ENCODE data around the gene MEG3. TPM values are rescaled to one million over a fixed set of nuclear protein-coding genes. Genes with fewer than 3 reads are reported as not detected.

MEG3 gene
- total RNA-seq, 1 experiment from 2014 or later, result not detected

DNA sequence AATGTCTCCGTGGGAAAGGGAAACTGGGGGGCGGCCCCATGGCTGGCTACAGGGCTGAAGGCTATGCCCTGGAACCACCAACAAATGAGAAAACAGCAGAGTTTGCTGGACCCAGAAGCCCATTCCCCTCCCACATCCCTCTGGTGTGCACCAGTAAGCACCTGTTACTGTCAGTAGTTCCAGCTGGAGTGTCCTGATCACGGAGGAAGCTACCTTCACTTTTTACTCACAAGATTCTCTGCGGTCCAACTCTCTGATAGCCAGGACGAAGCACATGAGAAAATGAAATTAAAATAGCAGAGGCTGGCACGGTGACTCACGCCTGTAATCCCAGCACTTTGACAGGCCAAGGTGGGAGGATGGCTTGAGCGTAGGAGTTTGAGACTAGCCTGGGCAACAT, 22.7 kb upstream of the MEG3 start:
- CTCF ChIA-PET, result no interaction called here
- no TSS peak for BruUV-seq (replicated peaks)
- intact Hi-C loops (cut with micrococcal nuclease; ENCODE audit: unreplicated experiment), result no loop called here

DNA sequence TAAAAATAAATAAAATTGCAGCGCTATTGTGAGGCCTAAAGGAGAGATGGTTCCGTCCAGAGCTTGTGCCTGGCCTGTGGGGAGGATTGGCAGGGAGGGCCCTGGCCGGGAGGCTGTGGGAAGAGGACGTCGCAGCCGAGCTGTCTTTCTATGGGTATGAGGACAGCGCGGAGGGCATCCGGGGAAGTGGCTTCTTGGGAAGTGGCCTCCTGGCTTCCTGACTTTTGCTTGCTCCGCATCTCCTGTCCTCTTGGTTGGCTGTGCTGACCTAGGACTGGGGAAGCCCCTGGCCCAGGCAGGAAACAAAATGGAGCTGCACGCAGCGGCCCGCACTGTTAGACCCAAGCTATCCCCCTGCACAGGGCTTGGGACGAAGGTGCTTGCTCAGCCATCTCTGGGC, 22.2 kb upstream of the MEG3 start:
- DNase-seq, result no peak
- no TSS peak for BruUV-seq (replicated peaks)
- TF ChIP-seq, protein P1, sequence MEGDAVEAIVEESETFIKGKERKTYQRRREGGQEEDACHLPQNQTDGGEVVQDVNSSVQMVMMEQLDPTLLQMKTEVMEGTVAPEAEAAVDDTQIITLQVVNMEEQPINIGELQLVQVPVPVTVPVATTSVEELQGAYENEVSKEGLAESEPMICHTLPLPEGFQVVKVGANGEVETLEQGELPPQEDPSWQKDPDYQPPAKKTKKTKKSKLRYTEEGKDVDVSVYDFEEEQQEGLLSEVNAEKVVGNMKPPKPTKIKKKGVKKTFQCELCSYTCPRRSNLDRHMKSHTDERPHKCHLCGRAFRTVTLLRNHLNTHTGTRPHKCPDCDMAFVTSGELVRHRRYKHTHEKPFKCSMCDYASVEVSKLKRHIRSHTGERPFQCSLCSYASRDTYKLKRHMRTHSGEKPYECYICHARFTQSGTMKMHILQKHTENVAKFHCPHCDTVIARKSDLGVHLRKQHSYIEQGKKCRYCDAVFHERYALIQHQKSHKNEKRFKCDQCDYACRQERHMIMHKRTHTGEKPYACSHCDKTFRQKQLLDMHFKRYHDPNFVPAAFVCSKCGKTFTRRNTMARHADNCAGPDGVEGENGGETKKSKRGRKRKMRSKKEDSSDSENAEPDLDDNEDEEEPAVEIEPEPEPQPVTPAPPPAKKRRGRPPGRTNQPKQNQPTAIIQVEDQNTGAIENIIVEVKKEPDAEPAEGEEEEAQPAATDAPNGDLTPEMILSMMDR (IDR thresholded peaks at IDR 0.05; ENCODE audit: unreplicated experiment), result no peak
- intact Hi-C loops (cut with micrococcal nuclease; ENCODE audit: unreplicated experiment), result no loop called here
- peaks cover 2% of the 10 kb centered on the region for H3K9me3 Mint-ChIP-seq (ENCODE audit: low read depth, unreplicated experiment)
- no peak overlapping the region for H3K4me3 Mint-ChIP-seq (ENCODE audit: low read depth, unreplicated experiment)
- no peak overlapping the region for H3K27ac Mint-ChIP-seq (ENCODE audit: unreplicated experiment)
- no peaks in the 10 kb centered on the region for H3K36me3 Mint-ChIP-seq (ENCODE audit: insufficient read depth, unreplicated experiment)
- H3K4me1 Mint-ChIP-seq (ENCODE audit: low read depth, unreplicated experiment), result no peaks in the 10 kb centered on the region
- H3K27me3 Mint-ChIP-seq (ENCODE audit: unreplicated experiment), result peaks cover 57% of the 10 kb centered on the region
- CTCF ChIA-PET, result no interaction called here

More for the DNA sequence above, 22.7 kb upstream of the MEG3 start:
- Mint-ChIP-seq H3K27ac (ENCODE audit: unreplicated experiment) (no peak overlapping the region), H3K4me3 (ENCODE audit: low read depth, unreplicated experiment) (no peak overlapping the region), H3K36me3 (ENCODE audit: insufficient read depth, unreplicated experiment) (no peaks in the 10 kb centered on the region), H3K27me3 (ENCODE audit: unreplicated experiment) (peaks cover 57% of the 10 kb centered on the region), H3K4me1 (ENCODE audit: low read depth, unreplicated experiment) (no peaks in the 10 kb centered on the region), H3K9me3 (ENCODE audit: low read depth, unreplicated experiment) (no peaks in the 10 kb centered on the region)
- no peak for DNase-seq
- TF ChIP-seq, protein P1 (IDR thresholded peaks at IDR 0.05; ENCODE audit: unreplicated experiment), result no peak

DNA sequence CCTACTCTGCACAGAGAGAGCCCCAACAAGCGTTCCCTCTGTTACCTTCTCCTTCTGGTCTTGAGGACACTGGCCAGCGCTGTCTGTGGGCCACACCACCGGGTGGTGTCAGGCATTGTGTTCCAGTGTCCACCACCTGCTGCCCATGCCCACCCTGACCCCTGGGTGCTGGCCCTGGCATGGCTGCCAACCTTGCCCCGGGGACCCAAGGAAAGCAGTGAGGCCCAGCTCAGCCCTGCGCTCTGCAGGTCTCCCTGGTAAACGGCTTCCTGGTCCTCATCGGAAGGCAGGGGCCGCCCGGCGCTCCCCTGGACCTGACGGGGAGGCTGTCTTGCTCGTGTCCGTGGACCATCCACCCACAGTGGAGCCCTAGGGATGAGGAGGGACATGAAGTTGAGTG, 21.8 kb upstream of the MEG3 start:
- intact Hi-C loops (cut with micrococcal nuclease; ENCODE audit: unreplicated experiment), result no loop called here

DNA sequence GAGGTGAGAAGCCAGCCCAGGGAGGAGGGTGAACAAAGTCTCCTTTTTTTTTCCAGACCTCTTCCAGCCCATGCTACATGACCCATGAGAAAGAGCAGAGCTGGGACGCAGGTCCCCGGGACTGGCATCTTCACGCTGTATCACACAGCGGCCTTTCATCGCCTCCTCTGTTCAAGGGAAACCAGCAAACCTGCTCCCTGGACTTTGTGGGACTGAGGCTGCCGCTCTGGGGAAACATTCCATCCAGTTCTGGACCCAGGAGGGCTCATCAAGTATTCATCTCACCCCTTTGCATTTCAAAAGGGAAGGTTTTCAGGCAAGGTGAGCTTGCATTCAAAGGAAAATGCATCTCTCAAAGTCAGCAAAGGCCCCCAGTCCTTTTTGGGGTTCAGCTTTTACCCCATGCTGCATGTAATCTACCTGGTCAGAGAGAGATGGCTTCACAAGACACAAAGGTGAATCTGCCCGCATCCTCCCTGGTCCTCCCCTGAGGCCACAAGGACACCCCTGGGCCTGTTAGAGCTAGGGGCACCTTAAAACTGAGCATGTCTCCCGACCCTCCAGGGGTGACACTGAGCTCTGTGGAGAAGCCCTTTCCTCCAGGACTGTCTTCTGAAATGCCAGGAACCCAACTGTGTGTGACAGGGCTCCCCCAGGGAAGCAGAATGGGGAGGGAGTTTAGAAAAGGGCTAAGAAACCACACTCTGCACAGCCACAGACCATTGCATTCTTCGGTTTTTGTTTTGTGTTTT, 21.2 kb upstream of the MEG3 start:
- BruUV-seq (replicated peaks), result no TSS peak
- TF ChIP-seq, protein P1 (IDR thresholded peaks at IDR 0.05; ENCODE audit: unreplicated experiment), result no peak
- Mint-ChIP-seq H3K27ac (ENCODE audit: unreplicated experiment) (no peak overlapping the region), H3K27me3 (ENCODE audit: unreplicated experiment) (peaks cover 47% of the 10 kb centered on the region), H3K9me3 (ENCODE audit: low read depth, unreplicated experiment) (peaks cover 6% of the 10 kb centered on the region), H3K4me1 (ENCODE audit: low read depth, unreplicated experiment) (no peaks in the 10 kb centered on the region), H3K4me3 (ENCODE audit: low read depth, unreplicated experiment) (no peak overlapping the region), H3K36me3 (ENCODE audit: insufficient read depth, unreplicated experiment) (no peaks in the 10 kb centered on the region)
- no peak for DNase-seq
- intact Hi-C loops (cut with micrococcal nuclease; ENCODE audit: unreplicated experiment), result no loop called here
- CTCF ChIA-PET, result no interaction called here

More for the DNA sequence above, 21.8 kb upstream of the MEG3 start:
- H3K27me3 Mint-ChIP-seq (ENCODE audit: unreplicated experiment), result peaks cover 53% of the 10 kb centered on the region
- H3K27ac Mint-ChIP-seq (ENCODE audit: unreplicated experiment), result no peak overlapping the region
- H3K4me1 Mint-ChIP-seq (ENCODE audit: low read depth, unreplicated experiment), result no peaks in the 10 kb centered on the region
- no peaks in the 10 kb centered on the region for H3K36me3 Mint-ChIP-seq (ENCODE audit: insufficient read depth, unreplicated experiment)
- BruUV-seq (replicated peaks), result no TSS peak
- CTCF ChIA-PET, result no interaction called here
- TF ChIP-seq, protein P1 (IDR thresholded peaks at IDR 0.05; ENCODE audit: unreplicated experiment), result no peak
- peaks cover 3% of the 10 kb centered on the region for H3K9me3 Mint-ChIP-seq (ENCODE audit: low read depth, unreplicated experiment)
- no peak overlapping the region for H3K4me3 Mint-ChIP-seq (ENCODE audit: low read depth, unreplicated experiment)
- DNase-seq, result no peak

Measured in Calu3 (cell line).